22Rv1 (cell line): ENCODE measurements around the gene CALML3.

Experiments used
- H3K27ac ChIP-seq: fragments of 450-650 bp; 2 replicates; pipeline ENCODE4 v1.5.1; 2017
- ZFX ChIP-seq: fragments of 450-650 bp; IDR thresholded peaks from 2 replicates; pipeline ENCODE4 v1.6.1; 2017; ENCODE audit warnings: antibody characterized with exemption, borderline replicate concordance
- TF ChIP-seq, protein P1 (sequence below): fragments of 450-650 bp; IDR thresholded peaks from 2 replicates; pipeline ENCODE4 v1.5.1; 2017; ENCODE audit warnings: mild to moderate bottlenecking

CALML3 gene

DNA sequence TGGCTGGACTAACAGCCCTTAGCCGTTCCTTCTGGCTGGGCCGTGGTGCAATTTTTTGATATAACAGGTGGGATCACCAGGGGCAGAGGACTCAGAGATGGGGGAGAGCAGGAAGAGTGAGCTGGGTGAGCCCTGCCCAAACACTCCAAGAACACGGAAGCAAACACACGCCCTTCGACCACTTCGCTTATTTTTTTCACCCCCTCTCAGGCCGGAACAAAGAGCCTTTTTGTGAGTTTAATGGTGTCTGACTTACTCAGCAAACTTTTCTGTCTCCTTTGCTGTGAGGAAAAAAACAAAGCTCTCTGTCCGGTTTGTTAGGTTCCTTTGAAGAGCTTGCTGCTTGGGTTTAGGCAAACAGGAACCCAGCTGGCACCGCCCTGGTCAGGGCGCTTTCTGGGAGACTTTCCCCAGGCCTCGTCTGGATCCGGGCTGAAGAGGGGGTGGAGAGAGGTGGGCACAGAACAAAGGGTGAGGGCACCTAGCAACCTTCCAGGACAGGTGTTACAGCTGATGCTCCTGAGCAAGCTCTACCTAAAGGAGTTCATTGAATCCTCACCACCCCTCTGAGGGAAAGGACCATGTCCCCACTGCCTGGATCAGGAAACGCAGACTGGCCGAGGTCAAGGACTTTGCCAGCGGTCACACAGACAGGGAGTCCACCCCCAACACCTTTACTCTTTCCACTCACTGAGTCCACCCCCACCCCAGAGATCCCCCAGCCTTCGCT is 23.3 kb downstream of the CALML3 start:
- TF ChIP-seq, protein P1, sequence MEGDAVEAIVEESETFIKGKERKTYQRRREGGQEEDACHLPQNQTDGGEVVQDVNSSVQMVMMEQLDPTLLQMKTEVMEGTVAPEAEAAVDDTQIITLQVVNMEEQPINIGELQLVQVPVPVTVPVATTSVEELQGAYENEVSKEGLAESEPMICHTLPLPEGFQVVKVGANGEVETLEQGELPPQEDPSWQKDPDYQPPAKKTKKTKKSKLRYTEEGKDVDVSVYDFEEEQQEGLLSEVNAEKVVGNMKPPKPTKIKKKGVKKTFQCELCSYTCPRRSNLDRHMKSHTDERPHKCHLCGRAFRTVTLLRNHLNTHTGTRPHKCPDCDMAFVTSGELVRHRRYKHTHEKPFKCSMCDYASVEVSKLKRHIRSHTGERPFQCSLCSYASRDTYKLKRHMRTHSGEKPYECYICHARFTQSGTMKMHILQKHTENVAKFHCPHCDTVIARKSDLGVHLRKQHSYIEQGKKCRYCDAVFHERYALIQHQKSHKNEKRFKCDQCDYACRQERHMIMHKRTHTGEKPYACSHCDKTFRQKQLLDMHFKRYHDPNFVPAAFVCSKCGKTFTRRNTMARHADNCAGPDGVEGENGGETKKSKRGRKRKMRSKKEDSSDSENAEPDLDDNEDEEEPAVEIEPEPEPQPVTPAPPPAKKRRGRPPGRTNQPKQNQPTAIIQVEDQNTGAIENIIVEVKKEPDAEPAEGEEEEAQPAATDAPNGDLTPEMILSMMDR = no peak
- TF ChIP-seq ZFX = no peak
- peak overlapping the region; percentile 96 for H3K27ac ChIP-seq

DNA sequence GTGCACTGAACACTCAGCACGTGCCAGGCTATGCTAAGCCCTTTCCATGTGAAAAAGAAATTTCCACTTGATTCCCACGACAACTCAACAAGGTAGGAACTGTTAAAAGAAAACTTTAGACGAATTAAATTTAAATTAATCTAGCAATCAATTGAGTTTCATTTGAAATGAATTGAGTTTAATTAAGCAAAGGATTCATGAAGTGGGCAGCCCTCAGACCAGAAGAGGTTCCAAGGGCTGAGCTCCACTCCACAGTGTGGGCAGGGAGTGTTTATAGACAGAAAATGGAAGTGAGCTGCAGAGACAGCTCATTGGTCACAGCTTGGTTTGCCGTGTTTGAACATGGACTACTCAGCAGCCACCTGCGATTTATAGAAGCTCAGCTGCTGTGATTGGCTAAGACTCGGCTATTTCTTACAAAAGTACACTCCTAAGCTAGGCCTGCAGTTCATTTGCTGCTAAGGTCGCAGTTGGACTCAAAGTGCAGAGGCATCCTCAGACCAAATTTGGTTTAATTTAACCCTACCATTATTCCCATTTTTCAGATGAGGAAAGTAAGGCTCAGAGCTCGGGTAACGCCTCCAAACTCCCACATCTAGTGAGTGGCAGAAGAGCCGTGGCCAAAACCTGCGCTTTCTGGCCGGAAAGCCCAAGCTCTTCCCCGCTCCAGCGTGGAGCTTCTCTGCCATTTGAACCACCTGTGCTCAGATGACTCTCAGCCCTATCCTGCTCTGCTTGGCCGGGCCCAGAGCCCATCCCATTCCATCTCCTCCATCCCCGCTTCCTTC is 24.9 kb downstream of the CALML3 start:
- no peak for TF ChIP-seq ZFX
- TF ChIP-seq, protein P1 = no peak
- H3K27ac ChIP-seq = peak overlapping the region; percentile 96

DNA sequence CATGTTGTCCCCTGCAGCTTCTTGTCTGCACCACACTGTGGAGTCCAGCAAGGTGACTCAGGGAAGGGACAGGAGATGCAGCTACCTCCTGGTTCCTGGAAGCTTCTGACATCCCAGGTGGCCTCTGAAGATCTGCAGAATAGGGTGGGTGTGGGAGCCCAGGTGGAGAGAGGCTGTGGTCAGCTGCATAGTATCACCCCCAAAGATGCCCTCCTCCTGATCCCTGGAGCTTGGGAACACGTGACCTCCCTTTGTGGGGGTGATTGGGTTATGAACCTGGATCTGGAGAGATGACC is 25.4 kb downstream of the CALML3 start:
- TF ChIP-seq ZFX = no peak
- TF ChIP-seq, protein P1 = no peak

DNA sequence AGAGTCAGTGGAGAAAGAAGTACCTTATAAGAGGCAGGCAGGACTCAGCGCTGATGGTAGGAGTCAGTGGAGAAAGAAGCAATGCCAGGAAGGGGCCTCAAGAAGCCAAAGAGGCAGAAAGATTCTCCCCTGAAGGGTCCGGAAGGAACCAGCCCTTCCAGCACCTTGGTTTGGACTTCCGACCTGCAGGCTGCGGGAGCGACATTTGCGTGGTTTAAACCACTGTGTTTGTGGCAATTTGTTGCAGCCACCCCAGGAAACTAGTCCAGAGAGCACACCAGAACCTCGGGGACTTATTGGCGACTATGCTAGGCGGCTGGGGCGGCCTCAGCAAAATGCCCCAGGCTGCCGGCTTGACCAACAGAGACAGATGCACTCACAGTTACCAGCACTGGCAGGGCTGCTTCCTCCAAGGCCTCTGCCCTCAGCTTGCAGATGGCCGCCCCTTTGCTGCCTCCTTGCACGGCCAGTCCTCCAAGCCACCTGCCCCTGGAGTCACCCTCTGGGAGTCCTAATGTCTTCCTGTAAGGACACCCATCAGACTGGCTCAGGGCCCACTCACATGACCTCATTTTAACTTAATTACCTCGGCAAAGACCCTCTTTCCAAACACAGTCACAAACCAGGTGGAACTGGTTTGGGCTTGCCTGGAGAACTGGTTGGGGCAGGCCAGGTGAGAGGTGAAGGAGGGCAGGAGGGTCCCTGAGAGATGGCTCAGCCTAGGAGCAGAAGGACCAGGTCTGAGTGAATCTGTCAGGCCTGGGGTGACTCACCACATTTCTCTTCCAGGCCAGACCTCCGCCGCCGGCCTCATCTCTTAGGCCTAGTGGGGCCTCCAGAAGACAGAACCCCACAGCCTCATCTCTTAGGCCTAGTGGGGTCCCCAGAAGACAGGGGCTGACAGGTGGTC is 26.1 kb downstream of the CALML3 start:
- H3K27ac ChIP-seq = peak overlapping the region; percentile 96

More for the DNA sequence above, 25.4 kb downstream of the CALML3 start:
- H3K27ac ChIP-seq = peak overlapping the region; percentile 96

DNA sequence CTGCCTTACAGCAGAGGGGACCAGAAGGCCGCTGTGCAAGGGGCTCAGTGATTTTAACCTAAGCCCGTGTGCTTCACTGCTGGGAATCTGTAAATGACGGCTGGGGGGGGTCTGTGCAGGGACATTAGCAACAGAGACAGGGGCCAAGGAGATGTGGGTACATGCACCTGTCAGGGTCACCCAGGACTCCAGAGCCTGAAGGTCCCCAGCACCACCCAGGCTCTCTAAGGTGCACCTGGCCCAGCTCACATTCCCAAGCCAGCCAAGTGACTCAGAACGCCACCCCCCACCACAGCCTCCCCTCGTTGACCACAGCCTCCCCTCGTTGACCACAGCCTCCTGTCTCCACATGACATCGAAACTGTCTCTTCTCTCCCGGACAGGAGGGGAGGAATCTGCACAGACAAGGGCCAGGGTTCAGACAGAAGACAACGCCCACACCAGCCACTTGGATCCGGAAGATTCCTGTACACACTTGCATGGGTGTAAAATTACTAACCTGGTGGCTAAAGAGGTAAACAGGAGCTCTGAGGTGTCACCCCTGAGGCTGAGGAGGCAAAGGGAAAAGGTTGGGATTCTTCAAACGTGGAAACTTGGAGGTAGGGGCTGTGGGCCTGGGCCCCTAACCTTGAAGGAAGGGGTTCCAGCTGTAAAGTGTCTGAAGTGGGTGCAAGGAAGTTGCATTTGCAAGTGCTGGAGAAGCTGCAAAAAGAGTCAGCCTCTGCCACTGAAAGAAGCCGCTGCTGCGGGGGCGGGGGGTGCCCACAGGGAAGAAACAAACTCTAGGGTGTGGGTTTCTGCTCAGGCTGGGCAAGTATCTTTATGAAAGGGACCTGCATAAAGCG is 27.0 kb downstream of the CALML3 start:
- TF ChIP-seq, protein P1 = no peak
- TF ChIP-seq ZFX = no peak
- H3K27ac ChIP-seq = peak overlapping the region; percentile 96

More for the DNA sequence above, 26.1 kb downstream of the CALML3 start:
- no peak for TF ChIP-seq ZFX
- TF ChIP-seq, protein P1 = no peak

DNA sequence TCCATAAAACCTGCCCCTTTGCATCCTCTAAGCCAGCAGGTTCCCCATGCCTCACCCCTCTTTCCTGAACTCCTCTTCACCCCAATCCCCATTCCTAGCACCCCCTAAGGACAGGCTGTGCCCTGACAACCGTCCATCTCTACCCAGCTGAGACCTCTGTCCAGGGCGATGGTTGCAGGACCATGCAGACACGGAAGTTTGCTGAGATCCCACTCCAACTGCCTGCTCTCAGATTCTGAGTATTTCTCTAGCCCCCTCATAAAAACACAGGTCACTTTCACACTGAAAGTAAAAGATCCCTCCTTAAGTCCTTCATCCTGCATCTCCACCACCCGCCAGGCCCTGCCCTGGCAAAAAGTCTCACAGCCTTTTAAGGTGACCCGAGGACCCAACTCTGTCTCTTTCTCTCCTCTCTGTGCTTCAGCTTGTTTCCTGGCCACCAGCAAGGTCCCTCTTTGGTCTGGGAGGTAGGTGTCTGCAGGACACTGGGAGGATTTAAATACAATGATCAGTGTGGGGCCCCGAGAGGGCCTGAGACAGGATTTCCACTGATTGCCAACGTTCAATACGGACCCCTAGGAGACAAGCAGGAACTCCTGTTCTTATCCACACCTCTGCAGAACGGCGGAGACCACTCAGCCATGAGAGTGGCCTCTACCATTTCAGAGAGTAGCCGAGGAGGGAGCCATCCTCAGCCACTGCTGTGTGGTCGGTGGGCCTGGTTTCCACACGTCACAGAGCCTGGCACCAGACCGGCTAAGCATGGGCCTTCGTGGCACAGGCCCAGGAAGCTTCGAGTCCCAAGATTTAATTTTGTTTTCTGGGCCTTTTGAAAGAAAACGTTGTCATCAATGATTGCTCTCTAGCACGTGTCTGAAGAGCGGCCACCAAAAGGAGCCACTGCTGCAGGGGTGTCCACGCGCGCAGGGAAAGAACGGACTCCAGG is 27.9 kb downstream of the CALML3 start:
- TF ChIP-seq ZFX = no peak
- TF ChIP-seq, protein P1 = no peak
- H3K27ac ChIP-seq = peak overlapping the region; percentile 96
